ENCODE results near the gene UST.
"Not testable (repeated sequence)": the region's sequence is repeated elsewhere in the genome, so short reads cannot be mapped to it uniquely, and the experiment has no call there.

DNA sequence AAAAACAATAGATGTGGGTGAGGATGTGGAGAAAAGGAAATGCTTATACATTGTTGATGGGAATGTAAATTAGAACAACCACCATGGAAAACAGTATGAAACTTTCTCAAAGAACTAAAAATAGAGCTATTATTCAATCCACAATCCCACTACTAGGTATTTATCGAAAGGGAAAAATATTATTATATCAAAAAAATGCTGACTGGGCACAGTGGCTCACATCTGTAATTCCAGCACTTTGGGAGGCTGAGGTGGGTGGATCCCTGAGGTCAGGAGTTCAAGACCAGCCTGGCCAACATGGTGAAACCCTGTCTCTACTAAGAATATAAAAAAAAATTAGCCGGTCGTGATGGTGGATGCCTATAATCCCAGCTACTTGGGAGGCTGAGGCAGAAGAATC lies 357.1 kb downstream of the UST start:
- not testable (repeated sequence) for TF ChIP-seq EZH2 (IDR thresholded peaks at IDR 0.05; ENCODE audit: low read depth, low read length, severe bottlenecking); TCF12 (IDR thresholded peaks at IDR 0.05; ENCODE audit: low read depth, low read length)

Data from H1 (cell line).